ENCODE measurements around the gene ZC3H12A.

DNA sequence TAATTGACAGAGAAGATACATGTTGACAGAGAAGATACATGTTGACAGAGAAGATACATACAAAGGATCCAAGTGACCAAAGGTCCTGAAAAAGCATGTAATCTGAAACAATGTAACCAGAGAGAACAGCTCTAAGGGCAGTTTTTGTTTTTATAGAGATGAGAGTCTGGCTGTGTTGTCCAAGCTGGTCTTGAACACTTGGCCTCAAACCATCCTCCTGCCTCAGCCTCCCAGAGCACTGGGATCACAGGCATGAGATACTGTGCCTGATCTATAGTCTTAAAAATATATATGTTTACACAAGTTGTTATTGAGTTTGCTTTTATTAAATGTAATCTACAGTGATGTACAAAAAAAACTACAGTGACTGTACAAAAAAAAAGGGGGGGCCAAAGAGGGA is 27.7 kb downstream of the ZC3H12A start:
- TF ChIP-seq, protein P1, sequence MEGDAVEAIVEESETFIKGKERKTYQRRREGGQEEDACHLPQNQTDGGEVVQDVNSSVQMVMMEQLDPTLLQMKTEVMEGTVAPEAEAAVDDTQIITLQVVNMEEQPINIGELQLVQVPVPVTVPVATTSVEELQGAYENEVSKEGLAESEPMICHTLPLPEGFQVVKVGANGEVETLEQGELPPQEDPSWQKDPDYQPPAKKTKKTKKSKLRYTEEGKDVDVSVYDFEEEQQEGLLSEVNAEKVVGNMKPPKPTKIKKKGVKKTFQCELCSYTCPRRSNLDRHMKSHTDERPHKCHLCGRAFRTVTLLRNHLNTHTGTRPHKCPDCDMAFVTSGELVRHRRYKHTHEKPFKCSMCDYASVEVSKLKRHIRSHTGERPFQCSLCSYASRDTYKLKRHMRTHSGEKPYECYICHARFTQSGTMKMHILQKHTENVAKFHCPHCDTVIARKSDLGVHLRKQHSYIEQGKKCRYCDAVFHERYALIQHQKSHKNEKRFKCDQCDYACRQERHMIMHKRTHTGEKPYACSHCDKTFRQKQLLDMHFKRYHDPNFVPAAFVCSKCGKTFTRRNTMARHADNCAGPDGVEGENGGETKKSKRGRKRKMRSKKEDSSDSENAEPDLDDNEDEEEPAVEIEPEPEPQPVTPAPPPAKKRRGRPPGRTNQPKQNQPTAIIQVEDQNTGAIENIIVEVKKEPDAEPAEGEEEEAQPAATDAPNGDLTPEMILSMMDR (IDR thresholded peaks at IDR 0.05): no peak
- TF ChIP-seq POLR2A (IDR thresholded peaks at IDR 0.05): no peak

All from lower leg skin (tissue), 3 donors.